Endothelial cell of umbilical vein (primary cell): Measurements from ENCODE around the gene SIRT5. TPM values are rescaled to one million over a fixed set of nuclear protein-coding genes. Genes with fewer than 3 reads are reported as not detected.

Experiments
- BruUV-seq: library from RNA; stranded (reverse); fragments of 400-500 nt; replicated peaks from 2 replicates; lab custom pipeline; 2021; lab: Mats Ljungman, UMichigan
- CTCF ChIA-PET: fragments of 300-600, 350-600 bp; sonication (Branson Sonifier 250); formaldehyde crosslinking; loops from one replicate; lab custom pipeline; 2021; ENCODE audit warnings: antibody characterized with exemption, inconsistent platforms; lab: Charles Lee
- POLR2A ChIA-PET: fragments of 300-600, 350-600 bp; sonication (Branson Sonifier 250); formaldehyde crosslinking; loops from one replicate; lab custom pipeline; 2021; ENCODE audit warnings: antibody characterized with exemption, inconsistent platforms; lab: Charles Lee
- DNase-seq: peaks from one replicate; pipeline ENCODE4 v3.0.0-alpha.2; 2011; ENCODE audit warnings: low read depth, low spot score
- FAIRE-seq: peaks from 2 replicates; lab custom pipeline; 2011; peaks lifted over from hg19 to GRCh38; lab: Jason Lieb, UNC
- H2AFZ ChIP-seq: 2 replicates; pipeline ENCODE4 v1.6.0; 2012; ENCODE audit warnings: low read depth, low read length, control low read depth, inconsistent platforms
- H3K27ac ChIP-seq: 2 replicates; pipeline ENCODE4 v1.5.1; 2011; ENCODE audit warnings: low read depth, mild to moderate bottlenecking, control low read depth, low read length, moderate library complexity; ENCODE audit not compliant: insufficient read depth
- H3K27me3 ChIP-seq, 2 experiments: 2 replicates each; pipeline versions ENCODE4 v1.6.0 to v1.6.1; 2011; ENCODE audit warnings: low read length in 2 of 2, mixed read lengths in 1 of 2; ENCODE audit not compliant: control insufficient read depth in 2 of 2, insufficient read depth in 2 of 2
- H3K36me3 ChIP-seq, 2 experiments: 2 replicates in 1 of 2; 3 replicates in 1 of 2; pipeline ENCODE4 v1.5.1; 2011; ENCODE audit warnings: low read length in 2 of 2, mild to moderate bottlenecking in 1 of 2, moderate library complexity in 1 of 2; ENCODE audit not compliant: control insufficient read depth in 2 of 2, insufficient read depth in 2 of 2; ENCODE audit errors: extremely low read depth in 1 of 2
- H3K4me1 ChIP-seq: 3 replicates; pipeline ENCODE4 v1.5.1; 2011; ENCODE audit warnings: mild to moderate bottlenecking, low read length; ENCODE audit not compliant: control insufficient read depth, insufficient read depth; ENCODE audit errors: extremely low read depth
- H3K4me2 ChIP-seq: 2 replicates; pipeline ENCODE4 v1.6.1; 2011; ENCODE audit warnings: low read length, control low read depth, mixed read lengths; ENCODE audit not compliant: insufficient read depth
- H3K4me3 ChIP-seq, 3 experiments: fragments of 200-600 bp in 1 of 3; sonication (generic), shearing (Covaris generic) in 1 of 3; replicated peaks in 1 of 3; 2 replicates each; pipeline ENCODE4 v1.5.1; 2011 to 2016; ENCODE audit warnings: control low read depth in 3 of 3, low read length in 3 of 3, mild to moderate bottlenecking in 2 of 3, inconsistent platforms in 1 of 3, low read depth in 1 of 3, moderate library complexity in 1 of 3; ENCODE audit not compliant: insufficient read depth in 1 of 3
- H3K79me2 ChIP-seq: 2 replicates; pipeline ENCODE4 v1.6.0; 2012; ENCODE audit warnings: low read length, inconsistent platforms; ENCODE audit not compliant: control insufficient read depth, insufficient read depth
- H3K9ac ChIP-seq: replicated peaks from 2 replicates; pipeline ENCODE3; 2011; ENCODE audit warnings: low read length, control low read depth; ENCODE audit not compliant: insufficient read depth; ENCODE audit errors: extremely low read depth
- H3K9me1 ChIP-seq: replicated peaks from 3 replicates; pipeline ENCODE4 v1.6.0; 2011; ENCODE audit warnings: mild to moderate bottlenecking, low read length; ENCODE audit not compliant: control insufficient read depth, insufficient read depth; ENCODE audit errors: extremely low read depth
- H3K9me3 ChIP-seq: replicated peaks from 2 replicates; pipeline ENCODE4 v1.5.1; 2012; ENCODE audit warnings: low read length, inconsistent platforms; ENCODE audit not compliant: control insufficient read depth, insufficient read depth
- H4K20me1 ChIP-seq: replicated peaks from 2 replicates; pipeline ENCODE3; 2011; ENCODE audit warnings: mild to moderate bottlenecking, low read length; ENCODE audit not compliant: control insufficient read depth, insufficient read depth; ENCODE audit errors: extremely low read depth
- CTCF ChIP-seq, 2 donors: IDR thresholded peaks; 1 replicate in 1 of 2; 2 replicates in 1 of 2; pipeline ENCODE4 v1.5.1; 2011; ENCODE audit warnings: low read length in 2 of 2, mild to moderate bottlenecking in 2 of 2, moderate library complexity in 2 of 2, control low read depth in 1 of 2, inconsistent platforms in 1 of 2, low read depth in 1 of 2; ENCODE audit not compliant: insufficient read depth in 1 of 2; ENCODE audit errors: extremely low read depth in 1 of 2
- EZH2 ChIP-seq: IDR thresholded peaks from 2 replicates; pipeline ENCODE4 v1.6.1; 2012; ENCODE audit warnings: borderline replicate concordance, low read depth, mild to moderate bottlenecking, moderate library complexity, low read length, inconsistent platforms; ENCODE audit not compliant: severe bottlenecking
- FOS ChIP-seq: IDR thresholded peaks from 2 replicates; pipeline ENCODE4 v1.6.1; 2011; ENCODE audit warnings: mild to moderate bottlenecking, low read length, moderate library complexity, borderline replicate concordance; ENCODE audit not compliant: insufficient read depth
- GATA2 ChIP-seq: IDR thresholded peaks from 2 replicates; pipeline ENCODE4 v1.7.0; 2011; ENCODE audit warnings: low read depth, mild to moderate bottlenecking, moderate library complexity, mixed read lengths, low read length; ENCODE audit not compliant: insufficient read length, insufficient read depth
- JUN ChIP-seq: IDR thresholded peaks from 2 replicates; pipeline ENCODE4 v1.6.1; 2011; ENCODE audit warnings: borderline replicate concordance, low read depth; ENCODE audit not compliant: insufficient read length, insufficient read depth
- MAX ChIP-seq: IDR thresholded peaks from 2 replicates; pipeline ENCODE4 v1.6.1; 2011; ENCODE audit not compliant: insufficient read depth, insufficient read length
- MYC ChIP-seq: IDR thresholded peaks from one replicate; pipeline ENCODE4 v1.6.1; 2011; ENCODE audit warnings: mild to moderate bottlenecking, low read depth, low read length
- POLR2A ChIP-seq: IDR thresholded peaks from 2 replicates; pipeline ENCODE4 v1.6.1; 2012; ENCODE audit warnings: low read depth, mild to moderate bottlenecking, control low read depth, low read length
- POLR2AphosphoS5 ChIP-seq: IDR thresholded peaks from 2 replicates; pipeline ENCODE4 v1.6.1; 2012; ENCODE audit warnings: low read depth, mild to moderate bottlenecking, control low read depth, low read length, moderate library complexity; ENCODE audit not compliant: insufficient read depth
- dilution Hi-C: fragments of 300-500 bp; cut with MboI; formaldehyde crosslinking; loops from one replicate; pipeline ENCODE4 v1.15.0; 2019; ENCODE audit warnings: low sequenced_read_pairs; ENCODE audit not compliant: extremely low pct_ligation_motif_present
- intact Hi-C: fragments of 100-400 bp; cut with micrococcal nuclease; formaldehyde crosslinking; loops from one replicate; pipeline ENCODE4 v1.10.0; 2022
- polyA plus RNA-seq, 4 experiments: library from polyadenylated mRNA; depleted of rRNA in 3 of 4; stranded (reverse) in 3 of 4; unstranded in 1 of 4; fragments of >200 nt; gene quantifications; 2 replicates each; pipeline versions ENCODE4 v1.2.1 to v1.2.3, GENCODE V29; 2011 to 2012; ENCODE audit warnings: missing spikeins in 1 of 4
- total RNA-seq: library from RNA; stranded (reverse); gene quantifications from 2 replicates; pipeline ENCODE4 v1.2.3, GENCODE V29; 2021

The SIRT5 gene
- total and polyA plus RNA-seq, 2 donors (not counting 3 experiments of a cell fraction or from before 2014, with no cell fraction given): 4.7 to 7.2 TPM

GRCh38 chr6:13633343-13633742, 58.9 kb downstream of the SIRT5 start:
- Histone ChIP-seq H3K4me3 (no peak overlapping the region), H3K4me1 (peaks cover 13% of the 10 kb centered on the region), H3K36me3 (peaks cover 0 to 12% of the 10 kb centered on the region in 2 experiments), H3K9me1 (no peaks in the 10 kb centered on the region), H3K27ac (no peak overlapping the region), H3K79me2 (no peaks in the 10 kb centered on the region), H3K9ac (no peak overlapping the region), H4K20me1 (no peaks in the 10 kb centered on the region), H2AFZ (no peak overlapping the region), H3K9me3 (no peaks in the 10 kb centered on the region), H3K4me2 (no peak overlapping the region), H3K27me3 (no peaks in the 10 kb centered on the region)
- DNase-seq: no peak
- intact Hi-C loops (no loop called here), dilution Hi-C loops (no loop called here)
- BruUV-seq: no TSS peak
- FAIRE-seq: no peak
- TF ChIP-seq MYC: no peak
- no peak for TF ChIP-seq JUN
- no peak for TF ChIP-seq POLR2AphosphoS5
- no peak for TF ChIP-seq EZH2
- ChIA-PET POLR2A (no interaction called here), CTCF (interaction anchor here (0.8 to 2.5 kb wide), 5 partner anchors 9 to 78 kb away, joined by 3 to 8 read pairs (median 4); partner anchors contain the start of genes NOL7 and RANBP9)

- H3K4me1 ChIP-seq: peaks cover 13% of the 10 kb centered on the region
- no peaks in the 10 kb centered on the region for H3K9me1 ChIP-seq
- H3K4me2 ChIP-seq: peak overlapping the region; percentile 49
- H3K27me3 ChIP-seq: no peaks in the 10 kb centered on the region
- H3K79me2 ChIP-seq: no peaks in the 10 kb centered on the region
- ChIA-PET CTCF (interaction anchor here (0.6 to 2.5 kb wide), 4 partner anchors 11 to 21 kb away, joined by 3 to 8 read pairs (median 5); partner anchors contain the start of gene NOL7), POLR2A (no interaction called here)
- intact Hi-C loops: no loop called here
- H3K36me3 ChIP-seq: peaks cover 2 to 7% of the 10 kb centered on the region in 2 experiments
- TF ChIP-seq MYC (no peak), MAX (no peak), EZH2 (no peak), FOS (no peak), CTCF (IDR thresholded peaks at IDR 0.05; ENCODE audit: extremely low read depth in 1 of 2, insufficient read depth in 1 of 2, low read depth in 1 of 2, low read length in 2 of 2) (no peak), POLR2A (no peak), JUN (no peak), GATA2 (no peak), POLR2AphosphoS5 (no peak)
- H3K4me3 ChIP-seq: no peak overlapping the region
- BruUV-seq: no TSS peak
- no peaks in the 10 kb centered on the region for H4K20me1 ChIP-seq
- DNase-seq (peak; percentile 41), FAIRE-seq (peak; percentile 57)
- peak overlapping the region; percentile 35 for H3K27ac ChIP-seq
- H3K9me3 ChIP-seq: no peaks in the 10 kb centered on the region
- no peak overlapping the region for H3K9ac ChIP-seq
- H2AFZ ChIP-seq: no peak overlapping the region
- dilution Hi-C loops: no loop called here
Measured at GRCh38 chr6:13635948-13636658, 61.7 kb downstream of the SIRT5 start.
